OCI-LY7 (cell line): ENCODE results near the gene RTP2. TPM values are rescaled to one million over a fixed set of nuclear protein-coding genes. Genes with fewer than 3 reads are reported as not detected.

Experiments
- BruUV-seq: library from RNA; stranded (reverse); fragments of 400-500 nt; replicated peaks from 2 replicates; lab custom pipeline; 2021; lab: Mats Ljungman, UMichigan
- CTCF ChIA-PET: fragments of 300-600 bp; sonication (Branson Sonifier 250); formaldehyde crosslinking; loops from one replicate; lab custom pipeline; 2022; ENCODE audit warnings: antibody characterized with exemption; ENCODE audit not compliant: unreplicated experiment; lab: Charles Lee
- POLR2A ChIA-PET: fragments of 300-600 bp; sonication (Branson Sonifier 250); formaldehyde crosslinking; loops from one replicate; lab custom pipeline; 2022; ENCODE audit warnings: antibody characterized with exemption; lab: Charles Lee
- DNase-seq: peaks from one replicate; pipeline ENCODE4 v3.0.0-alpha.2; 2015; ENCODE audit warnings: low spot score
- H2AFZ ChIP-seq: fragments of 200-600 bp; sonication (generic), shearing (Covaris generic); 2 replicates; pipeline ENCODE4 v1.6.1; 2014; ENCODE audit warnings: mild to moderate bottlenecking, antibody characterized with exemption, low read length, moderate library complexity
- H3K27ac ChIP-seq: fragments of 200-600 bp; sonication (generic); 2 replicates; pipeline ENCODE4 v1.5.1; 2014; ENCODE audit warnings: mixed run types, low read depth, mild to moderate bottlenecking, moderate library complexity, low read length, inconsistent platforms; ENCODE audit not compliant: poor library complexity, severe bottlenecking
- H3K36me3 ChIP-seq: fragments of 200-600 bp; sonication (generic); 2 replicates; pipeline ENCODE4 v1.6.1; 2014; ENCODE audit warnings: mild to moderate bottlenecking, antibody characterized with exemption, low read length, moderate library complexity, mixed read lengths; ENCODE audit not compliant: insufficient read depth
- H3K4me1 ChIP-seq: fragments of 200-600 bp; sonication (generic); 2 replicates; pipeline ENCODE4 v1.5.1; 2014; ENCODE audit warnings: mild to moderate bottlenecking, low read length; ENCODE audit not compliant: insufficient read depth, poor library complexity, severe bottlenecking
- H3K4me2 ChIP-seq: fragments of 200-600 bp; sonication (generic); 2 replicates; pipeline ENCODE4 v1.6.1; 2014; ENCODE audit warnings: mild to moderate bottlenecking, low read length
- H3K4me3 ChIP-seq: fragments of 200-600 bp; sonication (generic); 2 replicates; pipeline ENCODE4 v1.5.1; 2014; ENCODE audit warnings: mild to moderate bottlenecking, low read depth, low read length; ENCODE audit not compliant: poor library complexity, severe bottlenecking
- H3K79me2 ChIP-seq: fragments of 200-600 bp; sonication (generic); 2 replicates; pipeline ENCODE4 v1.6.1; 2016; ENCODE audit warnings: low read depth, mild to moderate bottlenecking, low read length, moderate library complexity, mixed read lengths; ENCODE audit not compliant: insufficient read depth
- H3K9me2 ChIP-seq: fragments of 200-600 bp; sonication (generic); 2 replicates; pipeline ENCODE4 v1.6.1; 2016; ENCODE audit warnings: mild to moderate bottlenecking, low read length, mixed read lengths; ENCODE audit not compliant: insufficient read depth
- H3K9me3 ChIP-seq: fragments of 200-600 bp; sonication (generic); 2 replicates; pipeline ENCODE4 v1.6.1; 2014; ENCODE audit warnings: mild to moderate bottlenecking, mixed run types, low read length, mixed read lengths
- H4K20me1 ChIP-seq: fragments of 200-600 bp; sonication (generic); 2 replicates; pipeline ENCODE4 v1.6.1; 2014; ENCODE audit warnings: mild to moderate bottlenecking, antibody characterized with exemption, low read length, moderate library complexity, mixed read lengths; ENCODE audit not compliant: insufficient read depth
- CTCF ChIP-seq: fragments of 200-600 bp; sonication (generic); conservative IDR thresholded peaks from 2 replicates; pipeline ENCODE4 v1.5.1; 2014; ENCODE audit warnings: mild to moderate bottlenecking, antibody characterized with exemption, low read length, moderate library complexity, mixed read lengths
- EZH2phosphoT487 ChIP-seq: fragments of 200-600 bp; sonication (generic); IDR thresholded peaks from 2 replicates; pipeline ENCODE4 v1.6.1; 2018; ENCODE audit warnings: low read depth, borderline replicate concordance, mild to moderate bottlenecking, mixed run types, antibody characterized with exemption, low read length, moderate library complexity, mixed read lengths
- intact Hi-C: fragments of 100-400 bp; cut with micrococcal nuclease; formaldehyde crosslinking; loops from one replicate; pipeline ENCODE4 v1.10.0; 2022; ENCODE audit not compliant: unreplicated experiment
- total RNA-seq, 2 experiments: library from RNA; depleted of rRNA in 1 of 2; stranded (reverse); fragments of >200 nt in 1 of 2; shearing (Covaris generic) in 1 of 2; gene quantifications; 2 replicates each; pipeline ENCODE4 v1.2.3, GENCODE V29; 2014 to 2022

RTP2 gene
- total RNA-seq, 2 experiments from 2014 or later: not detected

- H4K20me1 ChIP-seq: no peaks in the 10 kb centered on the region; the same call in 1 of the 2 replicates
- peak overlapping the region; percentile 12; the same call in 1 of the 2 replicates for H2AFZ ChIP-seq
- peak; percentile 43 for DNase-seq
- H3K4me3 ChIP-seq: peak overlapping the region; percentile 86
- intact Hi-C loops: no loop called here
- POLR2A ChIA-PET: interaction anchor here (0.7 to 13.4 kb wide), 18 partner anchors 15 to 1207 kb away, joined by 3 to 531 read pairs (median 14); no protein-coding TSS in a partner anchor
- CTCF ChIA-PET: interaction anchor here (1.0 to 3.0 kb wide), 4 partner anchors 153 to 198 kb away, joined by 3 to 18 read pairs (median 6); no protein-coding TSS in a partner anchor
- peak overlapping the region; percentile 90 for H3K27ac ChIP-seq
- no peaks in the 10 kb centered on the region for H3K9me2 ChIP-seq
- H3K79me2 ChIP-seq: peaks cover 49% of the 10 kb centered on the region
- H3K9me3 ChIP-seq: no peaks in the 10 kb centered on the region
- peak overlapping the region; percentile 93 for H3K4me2 ChIP-seq
- H3K36me3 ChIP-seq: peaks cover 25% of the 10 kb centered on the region
- no peak for TF ChIP-seq EZH2phosphoT487
- no peak for TF ChIP-seq CTCF
- BruUV-seq: no TSS peak
- peaks cover 54% of the 10 kb centered on the region for H3K4me1 ChIP-seq
Measured at GRCh38 chr3:187747506-187747905, 45.1 kb upstream of the RTP2 start.

- peaks cover 57% of the 10 kb centered on the region for H3K79me2 ChIP-seq
- POLR2A ChIA-PET: interaction anchor here (0.6 to 13.4 kb wide), 32 partner anchors 14 to 1208 kb away, joined by 3 to 531 read pairs (median 5); no protein-coding TSS in a partner anchor
- peak overlapping the region; percentile 93 for H3K4me2 ChIP-seq
- CTCF ChIA-PET: interaction anchor here (1.0 to 3.0 kb wide), 4 partner anchors 153 to 199 kb away, joined by 3 to 18 read pairs (median 6); no protein-coding TSS in a partner anchor
- peaks cover 33% of the 10 kb centered on the region for H3K36me3 ChIP-seq
- H3K9me2 ChIP-seq: no peaks in the 10 kb centered on the region
- no peaks in the 10 kb centered on the region for H3K9me3 ChIP-seq
- BruUV-seq: no TSS peak
- intact Hi-C loops: loop anchor here (1.0 kb wide), 1 partner anchor 223 kb away; no protein-coding TSS in a partner anchor
- H3K4me3 ChIP-seq: peak overlapping the region; percentile 86
- peak overlapping the region; percentile 90 for H3K27ac ChIP-seq
- peak overlapping the region; percentile 12; the same call in 1 of the 2 replicates for H2AFZ ChIP-seq
- no peaks in the 10 kb centered on the region; the same call in 1 of the 2 replicates for H4K20me1 ChIP-seq
- TF ChIP-seq EZH2phosphoT487: no peak
- DNase-seq: peak; percentile 68
- peaks cover 48% of the 10 kb centered on the region for H3K4me1 ChIP-seq
Measured at GRCh38 chr3:187746442-187747281, 44.3 kb upstream of the RTP2 start.

GRCh38 chr3:187746059-187746441 is 43.7 kb upstream of the RTP2 start:
- intact Hi-C loops: loop anchor here (1.0 kb wide), 1 partner anchor 223 kb away; no protein-coding TSS in a partner anchor
- H3K27ac ChIP-seq: peak overlapping the region; percentile 90
- peaks cover 39% of the 10 kb centered on the region for H3K36me3 ChIP-seq
- H3K9me2 ChIP-seq: no peaks in the 10 kb centered on the region
- TF ChIP-seq CTCF: no peak
- no peak for TF ChIP-seq EZH2phosphoT487
- H3K9me3 ChIP-seq: no peaks in the 10 kb centered on the region
- H3K4me1 ChIP-seq: peaks cover 42% of the 10 kb centered on the region
- POLR2A ChIA-PET: interaction anchor here (0.6 to 13.4 kb wide), 29 partner anchors 32 to 1209 kb away, joined by 3 to 531 read pairs (median 6); no protein-coding TSS in a partner anchor
- TSS peak; percentile 98 for BruUV-seq
- peak overlapping the region; percentile 93 for H3K4me2 ChIP-seq
- no peak overlapping the region for H2AFZ ChIP-seq
- CTCF ChIA-PET: interaction anchor here (1.3 kb wide), 1 partner anchor 204 kb away, joined by 3 read pairs; no protein-coding TSS in a partner anchor
- no peaks in the 10 kb centered on the region; the same call in 1 of the 2 replicates for H4K20me1 ChIP-seq
- peak overlapping the region; percentile 86 for H3K4me3 ChIP-seq
- no peak for DNase-seq
- H3K79me2 ChIP-seq: peaks cover 63% of the 10 kb centered on the region
